ENCODE data around the gene KCNK16.

The KCNK16 gene

GRCh38 chr6:39338397-39338796 is 15.9 kb upstream of the KCNK16 start:
- Histone ChIP-seq H3K4me3 (ENCODE audit: low read depth, low read length) (no peak overlapping the region), H3K4me1 (ENCODE audit: control insufficient read depth, insufficient read depth, low read length) (peaks cover 6% of the 10 kb centered on the region), H3K9me3 (ENCODE audit: control insufficient read depth, insufficient read depth, low read depth, low read length) (no peaks in the 10 kb centered on the region), H3K27ac (ENCODE audit: extremely low read depth, low read depth, low read length) (no peak overlapping the region), H3K36me3 (ENCODE audit: control insufficient read depth in 2 of 2, insufficient read depth in 1 of 2, low read length in 2 of 2) (no peaks in the 10 kb centered on the region)
- TF ChIP-seq PRDM6 (tag by site-specific recombination; IDR thresholded peaks at IDR 0.05) (no peak), ZNF280D (tag by site-specific recombination; IDR thresholded peaks at IDR 0.05) (no peak), ZBTB49 (tag by site-specific recombination; IDR thresholded peaks at IDR 0.05; ENCODE audit: low read depth) (no peak), ZNF660 (tag by site-specific recombination; IDR thresholded peaks at IDR 0.05) (no peak), ZBTB26 (tag by site-specific recombination; optimal IDR thresholded peaks at IDR 0.05) (no peak), ZEB2 (tag by site-specific recombination; IDR thresholded peaks at IDR 0.05) (no peak), ZNF169 (tag by site-specific recombination; IDR thresholded peaks at IDR 0.05) (no peak), ZFP3 (tag by site-specific recombination; IDR thresholded peaks at IDR 0.05; ENCODE audit: low read depth) (no peak), WT1 (tag by site-specific recombination; IDR thresholded peaks at IDR 0.05) (no peak), ZNF664 (tag by site-specific recombination; IDR thresholded peaks at IDR 0.05) (no peak), ZNF394 (tag by site-specific recombination; IDR thresholded peaks at IDR 0.05; ENCODE audit: borderline replicate concordance) (no peak), ZSCAN4 (tag by site-specific recombination; IDR thresholded peaks at IDR 0.05) (no peak), INSM2 (tag by site-specific recombination; IDR thresholded peaks at IDR 0.05) (no peak)
- ChIA-PET POLR2A (no interaction called here), CTCF (interaction anchor here (0.7 to 2.9 kb wide), 2 partner anchors 10 to 782 kb away, joined by 4 to 12 read pairs; no protein-coding TSS in a partner anchor)

Measured in HEK293 (cell line).